Ishikawa (cell line): Measurements from ENCODE around the gene C6orf89.

Experiments used
- CREB1 ChIP-seq: IDR thresholded peaks from 2 replicates; pipeline ENCODE4 v1.6.1; 2012; ENCODE audit warnings: low read depth
- EGR1 ChIP-seq: IDR thresholded peaks from 2 replicates; pipeline ENCODE4 v1.6.1; 2012
- EP300 ChIP-seq: IDR thresholded peaks from 2 replicates; pipeline ENCODE4 v1.6.1; 2012; ENCODE audit warnings: borderline replicate concordance
- FOXM1 ChIP-seq: IDR thresholded peaks from 2 replicates; pipeline ENCODE4 v1.6.1; 2012; ENCODE audit warnings: low read depth, borderline replicate concordance
- MAX ChIP-seq: IDR thresholded peaks from 2 replicates; pipeline ENCODE4 v1.6.1; 2012
- NFIC ChIP-seq: IDR thresholded peaks from 2 replicates; pipeline ENCODE4 v1.6.1; 2012
- TAF1 ChIP-seq: IDR thresholded peaks from 2 replicates; pipeline ENCODE4 v1.6.1; 2012; ENCODE audit warnings: low read depth, mild to moderate bottlenecking
- TEAD4 ChIP-seq: IDR thresholded peaks from 2 replicates; pipeline ENCODE4 v1.6.1; 2012
- YY1 ChIP-seq: IDR thresholded peaks from 2 replicates; pipeline ENCODE4 v1.6.1; 2012; ENCODE audit warnings: low read depth
- ZBTB7A ChIP-seq: IDR thresholded peaks from 2 replicates; pipeline ENCODE4 v1.6.1; 2012; ENCODE audit warnings: low read depth
- TF ChIP-seq, protein P1 (sequence below): IDR thresholded peaks from 2 replicates; pipeline ENCODE4 v1.6.1; 2012; ENCODE audit warnings: low read depth, mild to moderate bottlenecking

DNA sequence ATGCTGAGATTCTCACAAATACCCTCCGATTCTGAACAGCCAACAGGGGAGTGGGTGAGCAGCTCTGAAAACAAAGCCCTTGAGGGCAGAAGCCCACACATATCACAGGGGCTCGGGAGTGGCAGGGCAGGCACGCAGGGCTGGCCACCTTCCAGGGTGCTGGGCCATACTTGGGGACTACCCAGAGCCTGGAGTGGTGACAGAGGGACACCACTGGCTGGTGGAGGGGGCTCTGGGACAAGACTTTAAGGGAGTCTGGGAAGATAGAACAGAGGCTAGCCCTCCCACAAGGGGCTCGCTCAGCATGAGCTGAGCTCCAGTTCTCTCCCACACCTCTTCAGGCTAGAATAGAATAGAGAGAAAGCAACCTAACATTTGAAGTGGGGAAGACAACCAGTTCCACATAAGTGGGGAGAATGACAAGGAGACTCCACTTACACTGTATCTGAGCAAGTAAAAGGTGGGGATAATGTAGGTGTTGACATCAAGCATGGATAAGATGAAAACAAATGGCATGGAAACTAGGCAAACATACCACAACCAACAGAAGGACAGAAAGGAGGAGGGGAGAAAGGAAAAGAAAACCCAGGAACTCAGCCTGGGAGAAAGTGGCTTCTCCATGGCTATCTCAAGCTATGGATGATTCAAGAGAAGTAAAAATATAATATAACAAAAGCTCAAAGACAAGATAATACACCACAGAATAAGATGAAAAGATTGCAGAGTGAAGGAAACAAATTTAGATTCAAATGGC is 18.1 kb upstream of the C6orf89 start:
- TF ChIP-seq EP300 (no peak), ZBTB7A (no peak), FOXM1 (no peak), TEAD4 (no peak), TAF1 (no peak), YY1 (no peak), NFIC (no peak), MAX (no peak), EGR1 (no peak), CREB1 (no peak)
- TF ChIP-seq, protein P1, sequence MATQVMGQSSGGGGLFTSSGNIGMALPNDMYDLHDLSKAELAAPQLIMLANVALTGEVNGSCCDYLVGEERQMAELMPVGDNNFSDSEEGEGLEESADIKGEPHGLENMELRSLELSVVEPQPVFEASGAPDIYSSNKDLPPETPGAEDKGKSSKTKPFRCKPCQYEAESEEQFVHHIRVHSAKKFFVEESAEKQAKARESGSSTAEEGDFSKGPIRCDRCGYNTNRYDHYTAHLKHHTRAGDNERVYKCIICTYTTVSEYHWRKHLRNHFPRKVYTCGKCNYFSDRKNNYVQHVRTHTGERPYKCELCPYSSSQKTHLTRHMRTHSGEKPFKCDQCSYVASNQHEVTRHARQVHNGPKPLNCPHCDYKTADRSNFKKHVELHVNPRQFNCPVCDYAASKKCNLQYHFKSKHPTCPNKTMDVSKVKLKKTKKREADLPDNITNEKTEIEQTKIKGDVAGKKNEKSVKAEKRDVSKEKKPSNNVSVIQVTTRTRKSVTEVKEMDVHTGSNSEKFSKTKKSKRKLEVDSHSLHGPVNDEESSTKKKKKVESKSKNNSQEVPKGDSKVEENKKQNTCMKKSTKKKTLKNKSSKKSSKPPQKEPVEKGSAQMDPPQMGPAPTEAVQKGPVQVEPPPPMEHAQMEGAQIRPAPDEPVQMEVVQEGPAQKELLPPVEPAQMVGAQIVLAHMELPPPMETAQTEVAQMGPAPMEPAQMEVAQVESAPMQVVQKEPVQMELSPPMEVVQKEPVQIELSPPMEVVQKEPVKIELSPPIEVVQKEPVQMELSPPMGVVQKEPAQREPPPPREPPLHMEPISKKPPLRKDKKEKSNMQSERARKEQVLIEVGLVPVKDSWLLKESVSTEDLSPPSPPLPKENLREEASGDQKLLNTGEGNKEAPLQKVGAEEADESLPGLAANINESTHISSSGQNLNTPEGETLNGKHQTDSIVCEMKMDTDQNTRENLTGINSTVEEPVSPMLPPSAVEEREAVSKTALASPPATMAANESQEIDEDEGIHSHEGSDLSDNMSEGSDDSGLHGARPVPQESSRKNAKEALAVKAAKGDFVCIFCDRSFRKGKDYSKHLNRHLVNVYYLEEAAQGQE, result no peak
